ENCODE results near the gene CSNK1A1L. TPM values are rescaled to one million over a fixed set of nuclear protein-coding genes. Genes with fewer than 3 reads are reported as not detected.

CSNK1A1L gene
- polyA plus RNA-seq, 1 donor (not counting 4 experiments of a cell fraction or from before 2014, with no cell fraction given): not detected

GRCh38 chr13:37067874-37068273 is 37.6 kb downstream of the CSNK1A1L start:
- Histone ChIP-seq H3K4me1 (ENCODE audit: control insufficient read depth, extremely low read depth, insufficient read depth, low read length) (no peaks in the 10 kb centered on the region), H4K20me1 (ENCODE audit: control insufficient read depth, extremely low read depth, insufficient read depth, low read length) (no peaks in the 10 kb centered on the region), H2AFZ (ENCODE audit: control insufficient read depth, low read length) (no peak overlapping the region), H3K79me2 (ENCODE audit: control insufficient read depth, insufficient read depth, low read length) (no peaks in the 10 kb centered on the region), H3K27ac (ENCODE audit: control insufficient read depth, insufficient read depth, low read length) (no peak overlapping the region), H3K27me3 (ENCODE audit: control insufficient read depth, extremely low read depth, insufficient read depth, low read length) (no peaks in the 10 kb centered on the region), H3K9ac (ENCODE audit: control insufficient read depth, extremely low read depth, insufficient read depth, low read length) (no peak overlapping the region), H3K9me1 (ENCODE audit: control insufficient read depth, extremely low read depth, insufficient read depth, low read length) (no peaks in the 10 kb centered on the region), H3K9me3 (ENCODE audit: control insufficient read depth, low read depth, low read length) (no peaks in the 10 kb centered on the region), H3K36me3 (ENCODE audit: control insufficient read depth in 2 of 2, extremely low read depth in 1 of 2, insufficient read depth in 2 of 2, low read length in 2 of 2) (no peaks in the 10 kb centered on the region), H3K4me3 (ENCODE audit: control insufficient read depth in 2 of 3, extremely low read depth in 1 of 3, insufficient read depth in 2 of 3, low read depth in 1 of 3, low read length in 3 of 3) (no peak overlapping the region), H3K4me2 (ENCODE audit: control insufficient read depth, extremely low read depth, insufficient read depth, low read depth, low read length) (no peak overlapping the region)
- TF ChIP-seq EZH2 (IDR thresholded peaks at IDR 0.05; ENCODE audit: low read length) (no peak), CTCF (optimal IDR thresholded peaks at IDR 0.05 in 1 of 3, IDR thresholded peaks at IDR 0.05 in 1 of 3, conservative IDR thresholded peaks at IDR 0.05 in 1 of 3; ENCODE audit: extremely low read depth in 1 of 3, insufficient read depth in 2 of 3, low read length in 3 of 3) (no peak)
- DNase-seq (ENCODE audit: low read depth, low spot score): no peak
- dilution Hi-C loops (cut with MboI; ENCODE audit: extremely low pct_ligation_motif_present, low sequenced_read_pairs): no loop called here
- FAIRE-seq: no peak

DNA sequence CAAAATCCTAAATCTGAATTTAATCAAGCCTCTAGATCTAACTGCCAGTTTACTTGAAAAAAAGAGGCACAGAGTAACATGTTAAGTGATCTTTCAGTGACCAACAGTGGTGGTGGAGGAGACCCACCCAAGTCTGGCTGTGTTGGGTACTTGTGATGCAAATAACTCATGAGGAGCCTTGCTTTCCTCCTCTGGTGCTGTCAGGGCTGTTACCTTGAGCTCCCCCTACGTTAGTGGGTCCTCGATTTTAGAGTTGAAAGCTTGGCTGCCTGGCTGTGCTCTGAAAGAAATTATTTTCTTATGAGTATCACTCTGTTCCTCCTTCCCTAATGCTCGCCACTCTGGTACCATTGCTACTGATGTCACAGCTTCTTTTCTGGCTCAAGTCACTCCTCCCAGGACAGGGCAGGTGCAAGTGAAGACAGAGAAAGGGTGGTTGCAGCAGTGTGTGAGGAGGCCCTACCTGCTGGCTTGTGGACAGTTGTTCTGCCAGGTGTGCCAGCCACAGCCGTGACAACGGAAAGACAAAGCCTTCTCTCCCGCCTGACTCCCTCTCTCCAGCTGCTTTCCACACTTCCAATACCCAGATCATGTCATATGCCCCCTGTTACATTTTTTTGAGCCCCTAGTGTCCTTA is 39.5 kb downstream of the CSNK1A1L start:
- Histone ChIP-seq H4K20me1 (ENCODE audit: control insufficient read depth, extremely low read depth, insufficient read depth, low read length) (no peaks in the 10 kb centered on the region), H3K9me3 (ENCODE audit: control insufficient read depth, low read depth, low read length) (no peaks in the 10 kb centered on the region), H3K27ac (ENCODE audit: control insufficient read depth, insufficient read depth, low read length) (no peak overlapping the region), H2AFZ (ENCODE audit: control insufficient read depth, low read length) (no peak overlapping the region), H3K4me2 (ENCODE audit: control insufficient read depth, extremely low read depth, insufficient read depth, low read depth, low read length) (no peak overlapping the region), H3K4me3 (ENCODE audit: control insufficient read depth in 2 of 3, extremely low read depth in 1 of 3, insufficient read depth in 2 of 3, low read depth in 1 of 3, low read length in 3 of 3) (no peak overlapping the region), H3K9ac (ENCODE audit: control insufficient read depth, extremely low read depth, insufficient read depth, low read length) (no peak overlapping the region), H3K27me3 (ENCODE audit: control insufficient read depth, extremely low read depth, insufficient read depth, low read length) (no peaks in the 10 kb centered on the region), H3K9me1 (ENCODE audit: control insufficient read depth, extremely low read depth, insufficient read depth, low read length) (no peaks in the 10 kb centered on the region), H3K36me3 (ENCODE audit: control insufficient read depth in 2 of 2, extremely low read depth in 1 of 2, insufficient read depth in 2 of 2, low read length in 2 of 2) (no peaks in the 10 kb centered on the region), H3K79me2 (ENCODE audit: control insufficient read depth, insufficient read depth, low read length) (no peaks in the 10 kb centered on the region), H3K4me1 (ENCODE audit: control insufficient read depth, extremely low read depth, insufficient read depth, low read length) (no peaks in the 10 kb centered on the region)
- DNase-seq (ENCODE audit: low read depth, low spot score) (no peak), FAIRE-seq (no peak)
- dilution Hi-C loops (cut with MboI; ENCODE audit: extremely low pct_ligation_motif_present, low sequenced_read_pairs): no loop called here
- TF ChIP-seq CTCF (optimal IDR thresholded peaks at IDR 0.05 in 1 of 3, IDR thresholded peaks at IDR 0.05 in 1 of 3, conservative IDR thresholded peaks at IDR 0.05 in 1 of 3; ENCODE audit: extremely low read depth in 1 of 3, insufficient read depth in 2 of 3, low read length in 3 of 3): no peak
- no peak for TF ChIP-seq EZH2 (IDR thresholded peaks at IDR 0.05; ENCODE audit: low read length)

Data from keratinocyte (primary cell).